SHP77 treated with DMSO at 0.1 percent for 48 hours (cell line): ENCODE measurements around the gene TINAGL1.

Experiments used
- DNase-seq: peaks from one replicate; lab custom pipeline; 2025; lab: John Stamatoyannopoulos, UW

The TINAGL1 gene

GRCh38 chr1:31568895-31569595 lies 7.3 kb upstream of the TINAGL1 start:
- DNase-seq: no peak

GRCh38 chr1:31569596-31570173 lies 6.6 kb upstream of the TINAGL1 start:
- DNase-seq: no peak

- no peak for DNase-seq
Measured at GRCh38 chr1:31570228-31570627, 6.1 kb upstream of the TINAGL1 start.

- no peak for DNase-seq
Measured at GRCh38 chr1:31570906-31571305, 5.4 kb upstream of the TINAGL1 start.

GRCh38 chr1:31571340-31572295 lies 4.7 kb upstream of the TINAGL1 start:
- DNase-seq: no peak

GRCh38 chr1:31572323-31573104 lies 3.8 kb upstream of the TINAGL1 start:
- no peak for DNase-seq

- no peak for DNase-seq
Measured at GRCh38 chr1:31573261-31573660, 3.1 kb upstream of the TINAGL1 start.

- no peak for DNase-seq
Measured at GRCh38 chr1:31574749-31575368, 1.5 kb upstream of the TINAGL1 start.

GRCh38 chr1:31575369-31576140 lies 760 bp upstream of the TINAGL1 start:
- no peak for DNase-seq

- DNase-seq: no peak
Measured at GRCh38 chr1:31576743-31577455, 584 bp downstream of the TINAGL1 start.

GRCh38 chr1:31577515-31578192 lies 1.3 kb downstream of the TINAGL1 start:
- no peak for DNase-seq

- DNase-seq: no peak
Measured at GRCh38 chr1:31579374-31579773, 3.1 kb downstream of the TINAGL1 start.

GRCh38 chr1:31580513-31580870 lies 4.2 kb downstream of the TINAGL1 start:
- no peak for DNase-seq

- no peak for DNase-seq
Measured at GRCh38 chr1:31580891-31581603, 4.7 kb downstream of the TINAGL1 start.

GRCh38 chr1:31581821-31582810 lies 5.8 kb downstream of the TINAGL1 start:
- DNase-seq: no peak

- no peak for DNase-seq
Measured at GRCh38 chr1:31583082-31583994, 7.0 kb downstream of the TINAGL1 start.
